ENCODE data around the gene TADA3.
"Not testable (repeated sequence)": the region's sequence is repeated elsewhere in the genome, so short reads cannot be mapped to it uniquely, and the experiment has no call there.

The TADA3 gene

DNA sequence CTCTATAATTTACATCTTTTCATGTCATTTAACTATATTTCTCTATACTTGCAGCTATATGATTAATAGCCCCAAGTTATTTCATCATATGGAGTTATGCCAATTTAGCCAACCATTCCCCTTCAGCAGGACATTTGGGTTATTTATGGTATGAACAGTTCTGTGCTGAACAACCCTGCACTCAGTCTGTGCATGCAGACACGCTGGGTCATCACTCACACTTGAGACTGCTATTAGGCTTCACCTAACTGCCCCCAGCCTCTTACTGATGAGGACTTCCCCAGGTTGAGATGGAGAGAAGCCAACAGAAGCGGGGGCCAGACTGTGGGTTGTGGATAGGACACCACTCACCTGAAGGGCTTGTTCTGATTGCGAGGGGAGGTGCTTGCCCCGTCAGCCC, 7.3 kb downstream of the TADA3 start:
- DNase-seq (ENCODE audit: low read depth, low spot score): no peak

DNA sequence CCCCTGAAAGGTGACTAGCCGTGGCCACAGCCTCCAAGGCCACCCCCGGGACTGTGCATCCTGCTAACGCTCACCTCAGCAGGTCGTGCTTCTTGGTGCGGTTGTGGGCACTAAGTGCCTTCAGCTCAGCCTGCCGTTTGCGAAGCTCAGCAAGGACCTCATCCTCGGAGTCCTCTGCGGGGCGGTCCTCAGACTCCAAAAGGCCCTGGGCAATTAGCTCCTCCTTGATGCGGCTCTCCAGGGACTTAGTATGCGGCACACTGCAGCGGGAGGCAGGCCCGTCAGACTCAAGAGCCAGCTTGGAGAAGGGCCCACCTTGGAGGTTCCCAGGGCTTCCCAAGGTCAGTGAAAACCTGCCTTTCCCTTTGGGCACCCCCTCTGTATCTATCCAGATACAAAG, 8.3 kb downstream of the TADA3 start:
- no peak for DNase-seq (ENCODE audit: low read depth, low spot score)

- no peak for DNase-seq (ENCODE audit: low read depth, low spot score)
Observed at GRCh38 chr3:9782770-9783169, 9.5 kb downstream of the TADA3 start.

DNA sequence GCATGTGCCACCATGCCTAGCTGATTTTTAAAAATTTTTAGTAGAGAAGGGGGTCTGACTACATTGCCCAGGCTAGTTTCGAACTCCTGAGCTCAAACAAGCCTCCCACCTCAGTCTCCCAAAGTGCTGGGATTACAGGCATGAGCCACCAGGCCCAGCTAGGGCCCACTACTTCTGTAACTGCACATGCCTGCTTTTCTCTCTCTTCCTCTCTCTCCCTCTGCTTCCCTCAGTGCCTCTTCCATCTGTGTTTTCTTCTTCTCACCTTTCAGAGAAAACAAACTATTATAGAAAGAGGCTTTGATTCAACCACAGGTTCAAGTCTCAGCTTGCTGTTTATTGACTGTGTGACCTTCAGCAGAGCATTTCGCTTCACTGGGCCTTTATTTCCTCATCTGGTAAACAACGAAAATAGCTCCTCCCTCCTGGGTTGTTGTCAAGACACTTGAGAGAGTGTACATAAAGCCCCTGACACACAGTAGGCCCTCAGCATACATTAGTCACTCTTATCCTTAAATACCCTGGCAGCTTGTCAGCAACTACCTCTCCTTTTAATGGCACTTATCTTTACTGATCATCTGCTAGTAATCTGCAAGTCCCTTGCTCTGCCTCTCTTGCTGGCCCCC, 10.2 kb downstream of the TADA3 start:
- DNase-seq (ENCODE audit: low read depth, low spot score): no peak

- DNase-seq (ENCODE audit: low read depth, low spot score): no peak
Observed at GRCh38 chr3:9781551-9781950, 10.7 kb downstream of the TADA3 start.

GRCh38 chr3:9780910-9781309, 11.4 kb downstream of the TADA3 start:
- no peak for DNase-seq (ENCODE audit: low read depth, low spot score)

DNA sequence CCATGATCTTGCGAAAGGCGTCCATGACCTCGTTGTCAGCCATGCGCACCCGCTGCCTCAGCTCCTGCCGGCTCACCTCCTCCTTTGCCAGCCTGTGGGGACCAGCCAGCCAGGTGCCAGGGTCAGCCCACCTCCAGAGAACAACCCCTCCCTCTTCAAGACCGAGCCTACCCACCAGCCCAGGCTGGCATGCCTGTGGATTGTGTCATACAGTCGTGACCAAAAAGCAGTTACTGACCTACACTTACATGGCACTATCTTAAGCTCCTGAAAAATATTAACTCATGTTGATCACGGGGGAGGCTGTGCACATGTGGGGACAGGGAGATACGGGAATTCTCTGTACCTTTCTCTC, 11.8 kb downstream of the TADA3 start:
- DNase-seq (ENCODE audit: low read depth, low spot score): peak; percentile 41

GRCh38 chr3:9779721-9780457, 12.4 kb downstream of the TADA3 start:
- DNase-seq (ENCODE audit: low read depth, low spot score): peak; percentile 54

GRCh38 chr3:9779075-9779593, 13.1 kb downstream of the TADA3 start:
- no peak for DNase-seq (ENCODE audit: low read depth, low spot score)

DNA sequence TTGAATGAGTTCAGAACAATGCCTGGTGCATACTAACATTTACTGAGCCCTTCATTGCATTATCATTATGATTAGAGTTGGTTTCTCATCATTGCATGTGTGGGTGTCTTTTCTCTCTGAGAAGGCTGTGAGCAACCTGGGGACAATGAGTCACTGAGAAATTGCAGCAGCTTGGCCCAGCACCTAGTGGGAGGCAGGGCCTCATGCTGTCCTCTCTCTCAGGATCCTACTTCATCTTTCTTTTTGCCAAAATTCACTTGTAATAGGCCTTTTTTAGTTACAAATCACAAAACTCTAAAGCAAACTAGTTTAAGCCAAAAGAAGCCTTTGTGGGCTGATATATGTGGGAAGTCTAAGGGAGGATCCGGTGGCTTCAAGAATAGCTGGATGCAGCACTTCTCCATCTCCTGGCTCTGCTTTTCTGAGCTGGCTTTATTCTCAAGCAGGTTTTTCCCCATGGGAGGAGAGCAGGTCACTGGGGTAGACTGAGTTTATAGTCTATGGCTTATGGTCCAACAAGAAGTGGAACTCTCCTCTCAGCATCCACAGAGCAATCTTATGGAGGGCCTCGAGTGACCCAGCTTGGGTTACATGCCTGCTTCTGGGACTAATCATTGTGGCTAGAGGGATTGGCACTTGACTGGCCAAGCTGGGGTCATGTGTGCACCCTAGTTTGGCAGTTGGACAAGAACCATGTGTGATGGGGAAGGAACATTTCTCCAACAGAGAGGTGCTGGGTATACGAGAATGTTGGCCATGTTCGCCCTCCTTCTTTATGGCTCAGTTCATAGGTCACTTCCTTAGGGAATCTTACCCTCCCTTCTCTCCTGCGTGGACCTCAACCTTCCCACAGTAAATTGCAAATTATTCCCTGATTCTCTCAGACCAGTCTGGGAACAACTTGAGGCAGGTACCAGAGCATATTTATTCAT, 13.9 kb downstream of the TADA3 start:
- DNase-seq (ENCODE audit: low read depth, low spot score): no peak

GRCh38 chr3:9777694-9778021, 14.6 kb downstream of the TADA3 start:
- no peak for DNase-seq (ENCODE audit: low read depth, low spot score)

DNA sequence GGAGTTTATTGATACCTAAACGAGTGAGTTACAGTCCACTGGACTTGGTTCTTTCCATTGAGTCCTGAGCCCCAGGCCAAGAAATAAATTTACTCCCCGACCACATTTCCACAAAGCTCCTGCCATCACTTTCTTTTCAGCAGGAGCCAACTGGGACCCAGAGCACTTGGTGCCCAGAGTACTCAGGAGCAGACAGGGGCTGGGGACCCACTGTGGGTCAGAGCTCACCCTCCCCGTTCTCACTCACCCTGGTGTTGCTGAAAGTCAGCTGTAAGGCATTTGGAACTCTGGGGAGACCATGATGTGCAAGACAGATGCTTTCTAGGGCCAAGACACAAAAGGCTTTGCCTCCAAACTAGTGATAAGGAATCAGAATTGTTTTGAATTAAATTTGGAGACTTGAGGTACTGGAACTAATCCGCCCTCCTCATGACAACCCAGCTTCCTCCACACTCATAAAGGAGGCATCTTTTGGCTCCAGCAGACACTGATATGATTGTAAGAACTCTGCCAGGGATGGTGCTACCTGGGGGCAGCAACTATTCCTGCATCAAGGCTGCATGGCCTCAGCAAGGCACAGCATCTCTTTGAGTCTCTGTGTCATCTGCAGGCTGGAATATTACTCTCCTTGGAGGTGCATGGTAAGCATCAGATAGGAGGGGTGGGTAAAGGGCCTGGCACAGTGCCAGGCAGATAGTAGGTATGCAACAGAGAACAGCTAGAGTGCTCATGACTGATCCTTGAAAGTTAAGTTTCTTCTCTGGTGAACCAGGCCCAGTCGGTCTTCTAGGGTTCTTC, 15.2 kb downstream of the TADA3 start:
- DNase-seq (ENCODE audit: low read depth, low spot score): no peak

- not testable (repeated sequence) for DNase-seq (ENCODE audit: low read depth, low spot score)
Observed at GRCh38 chr3:9771007-9771406, 21.3 kb downstream of the TADA3 start.

GRCh38 chr3:9770276-9770812, 21.9 kb downstream of the TADA3 start:
- DNase-seq (ENCODE audit: low read depth, low spot score): peak; percentile 33

DNA sequence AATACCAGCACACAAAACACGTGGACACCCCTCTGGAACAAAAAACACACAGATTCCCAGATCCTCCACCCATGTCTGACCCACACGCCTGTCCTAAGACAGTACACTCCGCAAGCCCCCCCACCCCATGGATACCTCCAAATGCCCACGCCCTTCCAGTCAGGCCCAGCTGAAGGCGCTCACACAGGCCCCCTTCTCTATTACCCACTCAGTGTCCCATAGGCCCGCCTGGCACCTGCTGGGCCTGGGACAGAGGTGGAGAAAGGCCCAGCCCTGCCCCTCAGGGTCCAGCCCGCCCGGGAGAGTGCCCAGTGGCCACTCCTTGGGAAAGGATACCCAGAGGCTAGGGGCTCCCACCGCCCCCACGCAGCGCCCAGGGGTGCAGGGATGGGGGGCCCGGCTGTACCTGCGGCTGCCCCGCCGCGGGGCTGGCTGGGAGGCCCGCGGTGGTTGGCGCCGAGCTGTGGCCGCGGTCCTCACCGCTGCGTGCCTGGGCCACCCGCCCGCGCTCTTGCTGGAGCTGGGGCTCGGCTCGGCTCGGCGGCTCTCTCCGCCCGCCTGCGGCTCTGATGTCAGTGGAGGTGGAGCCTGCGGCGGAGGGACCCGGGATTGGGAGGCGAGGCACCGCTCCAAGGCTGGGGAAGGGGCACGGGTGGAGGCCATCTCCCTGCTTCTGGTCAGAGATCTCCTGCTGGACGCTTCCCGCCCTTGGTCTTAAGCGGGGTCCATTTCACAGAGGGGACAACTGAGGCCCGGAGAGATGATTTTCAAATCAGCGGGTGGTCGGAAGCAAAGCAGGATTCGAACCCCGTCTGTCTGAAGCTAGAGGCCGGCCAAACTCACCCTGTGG, 22.6 kb downstream of the TADA3 start, which contains the start of gene CAMK1:
CAMK1 (minus strand) TSS at position 522 of the 850 bp plus-strand sequence. CDS start 2,198 bp downstream, outside the sequence.
- peak; percentile 91 for DNase-seq (ENCODE audit: low read depth, low spot score)

- DNase-seq (ENCODE audit: low read depth, low spot score): no peak
Observed at GRCh38 chr3:9769012-9769411, 23.3 kb downstream of the TADA3 start.

DNA sequence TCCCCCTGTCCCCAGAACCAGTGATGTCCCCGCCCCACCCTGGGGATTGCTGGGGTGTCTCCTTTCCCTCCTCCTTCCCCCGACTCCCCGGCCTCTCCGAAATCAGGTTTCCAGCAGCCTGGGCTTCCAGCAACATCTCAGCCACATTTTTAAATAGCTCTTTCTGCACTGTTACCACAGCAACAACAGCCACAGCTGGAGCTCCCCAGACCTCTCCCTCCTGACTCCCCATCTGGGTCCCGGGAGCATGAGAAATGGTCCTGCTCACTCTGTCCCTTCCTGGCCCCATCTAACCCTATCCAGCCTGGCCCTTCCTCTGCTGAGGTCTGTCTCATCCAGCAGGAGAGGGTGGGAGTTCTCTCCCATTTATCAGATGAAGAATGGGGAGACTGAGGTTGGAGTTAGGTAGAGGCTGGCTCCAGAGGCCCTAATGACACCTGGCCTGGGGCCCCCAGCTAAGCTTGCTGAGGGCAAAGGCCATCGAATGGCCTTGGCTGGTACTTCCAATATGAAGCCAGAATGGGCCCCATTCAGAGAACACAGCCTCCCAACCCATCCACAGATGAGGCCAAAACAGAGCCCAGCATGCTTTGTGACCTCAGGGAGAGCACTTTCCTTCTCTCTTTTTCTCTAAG, 24.0 kb downstream of the TADA3 start:
- DNase-seq (ENCODE audit: low read depth, low spot score): no peak

DNA sequence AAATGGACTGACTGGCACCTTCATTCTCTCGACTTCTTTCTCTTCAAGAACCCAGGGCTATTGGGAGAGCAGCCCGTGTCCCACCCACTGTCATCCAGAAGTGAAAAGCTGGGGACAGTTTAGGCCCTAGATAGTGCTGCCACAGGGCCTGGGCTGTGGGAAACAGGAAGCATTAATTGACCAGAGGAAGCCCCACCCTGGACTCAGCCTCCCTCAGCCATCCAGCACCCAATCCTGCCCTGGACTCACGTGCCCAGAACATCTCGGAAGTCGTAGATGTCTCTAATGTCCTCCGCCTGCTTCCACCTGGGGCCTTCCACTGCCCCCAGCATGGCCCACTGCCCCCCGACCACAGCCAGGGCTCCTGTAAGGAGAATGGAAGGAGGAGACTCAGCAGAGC, 24.9 kb downstream of the TADA3 start:
- no peak for DNase-seq (ENCODE audit: low read depth, low spot score)

DNA sequence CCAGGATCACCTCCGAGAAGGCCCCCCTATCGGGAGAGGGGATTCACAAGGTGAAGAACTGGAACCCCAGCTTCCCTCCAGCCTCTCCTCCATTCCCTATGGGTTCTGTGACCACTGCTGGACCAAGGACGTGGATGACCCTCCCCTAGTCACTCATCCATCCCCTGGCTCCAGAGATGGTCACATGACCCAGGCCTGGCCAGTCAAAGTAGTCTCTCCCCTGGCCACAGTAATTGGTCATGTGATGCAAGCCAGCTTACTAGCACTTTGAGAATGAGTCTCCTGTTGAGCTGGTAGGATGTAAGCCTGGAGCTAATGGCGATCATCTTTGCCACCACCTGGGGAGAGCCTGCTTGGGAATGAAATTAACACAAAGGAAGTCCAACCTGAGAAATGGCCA, 26.4 kb downstream of the TADA3 start:
- no peak for DNase-seq (ENCODE audit: low read depth, low spot score)

- DNase-seq (ENCODE audit: low read depth, low spot score): no peak
Observed at GRCh38 chr3:9762871-9763270, 29.4 kb downstream of the TADA3 start.

Data from astrocyte of the hippocampus (primary cell).